NT2/D1 (cell line): ENCODE measurements around the gene DDX17.

ENCODE experiments used
- DNase-seq: peaks from one replicate; pipeline ENCODE4 v3.0.0-alpha.2; 2011; ENCODE audit warnings: low read depth, low spot score
- H3K27me3 ChIP-seq: 2 replicates; pipeline ENCODE4 v1.6.0; 2011; ENCODE audit warnings: mild to moderate bottlenecking; ENCODE audit not compliant: insufficient read length, insufficient read depth
- H3K36me3 ChIP-seq: 2 replicates; pipeline ENCODE4 v1.6.1; 2011; ENCODE audit warnings: mild to moderate bottlenecking, low read length, mixed read lengths; ENCODE audit not compliant: insufficient read depth, insufficient read length
- H3K4me1 ChIP-seq: 2 replicates; pipeline ENCODE4 v1.5.1; 2011; ENCODE audit not compliant: insufficient read depth, insufficient read length
- H3K4me3 ChIP-seq: 2 replicates; pipeline ENCODE4 v1.5.1; 2011; ENCODE audit warnings: low read depth; ENCODE audit not compliant: insufficient read length
- H3K9ac ChIP-seq: 2 replicates; pipeline ENCODE4 v1.6.0; 2011; ENCODE audit warnings: low read depth; ENCODE audit not compliant: insufficient read length
- H3K9me3 ChIP-seq: 2 replicates; pipeline ENCODE4 v1.5.1; 2011; ENCODE audit warnings: mild to moderate bottlenecking, low read length; ENCODE audit not compliant: insufficient read depth
- SUZ12 ChIP-seq: IDR thresholded peaks from 2 replicates; pipeline ENCODE4 v1.6.1; 2011; ENCODE audit not compliant: insufficient read length, insufficient read depth; ENCODE audit errors: extremely low read depth
- YY1 ChIP-seq: IDR thresholded peaks from 2 replicates; pipeline ENCODE4 v1.6.1; 2011; ENCODE audit not compliant: insufficient read length, insufficient read depth
- ZNF274 ChIP-seq: IDR thresholded peaks from 2 replicates; pipeline ENCODE4 v1.6.1; 2011; ENCODE audit warnings: mild to moderate bottlenecking, low read depth, low read length

DDX17 gene

DNA sequence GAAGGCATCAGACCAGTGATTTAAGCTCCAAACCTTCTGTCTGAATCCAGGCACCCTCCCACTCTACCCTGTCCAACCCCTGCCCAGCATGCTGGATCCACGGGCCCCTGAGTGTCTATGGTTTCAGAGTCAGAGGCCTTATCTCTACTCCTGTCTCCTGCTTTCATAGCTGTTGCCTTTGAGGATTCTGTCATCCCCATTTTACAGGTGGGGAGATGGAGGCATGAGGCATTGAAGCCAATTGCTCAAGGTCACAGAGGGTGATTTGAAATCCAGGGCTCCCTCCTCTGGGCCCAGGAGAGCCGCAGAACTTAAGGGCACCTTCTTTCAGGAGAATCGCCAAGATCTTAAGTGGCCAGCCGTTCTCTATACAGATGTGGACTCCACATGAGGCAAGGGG lies 54.2 kb downstream of the DDX17 start:
- H3K4me3 ChIP-seq, result no peak overlapping the region
- no peaks in the 10 kb centered on the region for H3K36me3 ChIP-seq
- no peak for TF ChIP-seq ZNF274
- TF ChIP-seq SUZ12, result no peak
- TF ChIP-seq YY1, result no peak
- no peak overlapping the region for H3K9ac ChIP-seq
- H3K27me3 ChIP-seq, result peaks cover 44% of the 10 kb centered on the region
- H3K4me1 ChIP-seq, result peaks cover 19% of the 10 kb centered on the region
- DNase-seq, result no peak
- no peaks in the 10 kb centered on the region for H3K9me3 ChIP-seq

GRCh38 chr22:38451404-38451803 lies 54.7 kb downstream of the DDX17 start:
- H3K9ac ChIP-seq, result peak overlapping the region; percentile 32
- no peak for TF ChIP-seq YY1
- no peak for TF ChIP-seq SUZ12
- TF ChIP-seq ZNF274, result no peak
- peaks cover 18% of the 10 kb centered on the region for H3K4me1 ChIP-seq
- H3K9me3 ChIP-seq, result no peaks in the 10 kb centered on the region
- H3K36me3 ChIP-seq, result no peaks in the 10 kb centered on the region
- no peak overlapping the region for H3K4me3 ChIP-seq
- peaks cover 40% of the 10 kb centered on the region for H3K27me3 ChIP-seq
- no peak for DNase-seq

GRCh38 chr22:38450234-38450797 lies 55.8 kb downstream of the DDX17 start:
- Histone ChIP-seq H3K9me3 (no peaks in the 10 kb centered on the region), H3K27me3 (peaks cover 36% of the 10 kb centered on the region), H3K36me3 (no peaks in the 10 kb centered on the region), H3K4me1 (peaks cover 17% of the 10 kb centered on the region), H3K4me3 (no peak overlapping the region), H3K9ac (no peak overlapping the region)
- no peak for TF ChIP-seq YY1
- no peak for TF ChIP-seq ZNF274
- TF ChIP-seq SUZ12, result no peak
- no peak for DNase-seq

- no peaks in the 10 kb centered on the region for H3K36me3 ChIP-seq
- no peak for DNase-seq
- no peaks in the 10 kb centered on the region for H3K9me3 ChIP-seq
- TF ChIP-seq YY1 (no peak), SUZ12 (no peak), ZNF274 (no peak)
- H3K4me3 ChIP-seq, result no peak overlapping the region
- no peak overlapping the region for H3K9ac ChIP-seq
- H3K4me1 ChIP-seq, result peaks cover 17% of the 10 kb centered on the region
- H3K27me3 ChIP-seq, result peaks cover 34% of the 10 kb centered on the region
Observed at GRCh38 chr22:38449776-38450175, 56.3 kb downstream of the DDX17 start.

- DNase-seq, result no peak
- no peak overlapping the region for H3K9ac ChIP-seq
- peaks cover 13% of the 10 kb centered on the region for H3K4me1 ChIP-seq
- peaks cover 28% of the 10 kb centered on the region for H3K27me3 ChIP-seq
- TF ChIP-seq ZNF274, result no peak
- TF ChIP-seq SUZ12, result no peak
- TF ChIP-seq YY1, result no peak
- no peaks in the 10 kb centered on the region for H3K36me3 ChIP-seq
- no peak overlapping the region for H3K4me3 ChIP-seq
- no peaks in the 10 kb centered on the region for H3K9me3 ChIP-seq
Observed at GRCh38 chr22:38448945-38449745, 57.0 kb downstream of the DDX17 start.

GRCh38 chr22:38446018-38446601 lies 60.0 kb downstream of the DDX17 start:
- Histone ChIP-seq H3K36me3 (no peaks in the 10 kb centered on the region), H3K27me3 (no peaks in the 10 kb centered on the region), H3K4me3 (no peak overlapping the region), H3K9me3 (no peaks in the 10 kb centered on the region), H3K9ac (no peak overlapping the region), H3K4me1 (peaks cover 6% of the 10 kb centered on the region)
- DNase-seq, result no peak
- TF ChIP-seq YY1 (no peak), ZNF274 (no peak), SUZ12 (no peak)

- H3K36me3 ChIP-seq, result no peaks in the 10 kb centered on the region
- no peak overlapping the region for H3K4me3 ChIP-seq
- peaks cover 7% of the 10 kb centered on the region for H3K4me1 ChIP-seq
- TF ChIP-seq YY1 (no peak), ZNF274 (no peak), SUZ12 (no peak)
- no peaks in the 10 kb centered on the region for H3K27me3 ChIP-seq
- DNase-seq, result no peak
- no peak overlapping the region for H3K9ac ChIP-seq
- no peaks in the 10 kb centered on the region for H3K9me3 ChIP-seq
Observed at GRCh38 chr22:38444783-38445182, 61.3 kb downstream of the DDX17 start.
